ENCODE results near the gene PDE4D.

Gene PDE4D

DNA sequence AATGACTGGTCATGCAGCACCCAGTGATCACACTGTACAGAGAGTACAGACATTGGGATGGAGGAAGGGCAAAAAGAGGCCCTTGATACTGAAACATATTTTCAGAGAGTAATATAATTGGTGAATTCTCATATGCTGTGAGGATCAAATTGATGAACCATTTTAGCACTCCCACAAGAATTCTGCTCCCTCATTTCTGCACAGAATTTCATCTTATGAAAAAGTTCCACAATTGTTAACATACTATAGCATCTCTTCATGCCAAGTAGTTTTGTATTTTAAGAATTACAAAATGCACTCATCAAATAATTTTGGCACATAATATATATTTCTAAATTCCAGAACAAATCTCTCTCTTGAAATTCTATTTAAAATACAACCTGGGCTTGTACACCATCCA, 351.2 kb downstream of the PDE4D start:
- no peak for DNase-seq

DNA sequence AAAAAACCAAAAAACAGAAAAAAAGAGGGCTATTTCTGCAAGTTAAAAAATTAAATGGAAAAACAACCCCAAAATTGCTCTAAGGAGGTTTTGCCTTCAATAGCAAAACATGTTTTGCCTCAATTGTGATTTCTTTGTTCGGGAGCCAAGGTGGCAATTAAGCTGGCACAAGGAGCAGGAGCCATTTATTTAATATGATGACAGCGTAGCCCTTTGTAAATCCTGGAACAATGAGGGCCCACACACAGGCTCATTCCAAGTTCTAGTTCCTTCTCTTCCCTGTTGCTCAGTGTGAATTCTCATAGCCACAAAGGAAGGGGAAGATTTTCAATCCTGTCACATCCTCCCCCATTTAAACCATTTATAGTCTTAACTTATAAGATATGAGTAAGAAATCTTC, 353.2 kb downstream of the PDE4D start:
- peak; percentile 7 for DNase-seq

DNA sequence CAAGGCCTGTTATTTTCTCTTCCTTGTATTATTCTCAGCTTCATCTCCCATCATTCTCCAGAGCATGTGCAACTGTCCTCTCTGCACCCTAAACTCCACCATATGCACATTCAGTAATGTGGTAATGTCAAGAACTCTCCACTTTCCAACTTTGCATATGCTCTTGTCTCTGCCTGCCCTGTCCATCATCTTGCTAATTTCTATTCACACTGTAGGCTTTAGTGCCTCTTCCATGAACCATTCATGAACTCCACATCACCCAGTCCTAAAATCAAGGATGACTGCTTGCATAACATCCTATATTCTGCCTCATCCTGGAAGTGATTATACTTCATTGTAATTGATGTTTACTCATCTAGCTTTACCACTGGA, 354.8 kb downstream of the PDE4D start:
- no peak for DNase-seq

DNA sequence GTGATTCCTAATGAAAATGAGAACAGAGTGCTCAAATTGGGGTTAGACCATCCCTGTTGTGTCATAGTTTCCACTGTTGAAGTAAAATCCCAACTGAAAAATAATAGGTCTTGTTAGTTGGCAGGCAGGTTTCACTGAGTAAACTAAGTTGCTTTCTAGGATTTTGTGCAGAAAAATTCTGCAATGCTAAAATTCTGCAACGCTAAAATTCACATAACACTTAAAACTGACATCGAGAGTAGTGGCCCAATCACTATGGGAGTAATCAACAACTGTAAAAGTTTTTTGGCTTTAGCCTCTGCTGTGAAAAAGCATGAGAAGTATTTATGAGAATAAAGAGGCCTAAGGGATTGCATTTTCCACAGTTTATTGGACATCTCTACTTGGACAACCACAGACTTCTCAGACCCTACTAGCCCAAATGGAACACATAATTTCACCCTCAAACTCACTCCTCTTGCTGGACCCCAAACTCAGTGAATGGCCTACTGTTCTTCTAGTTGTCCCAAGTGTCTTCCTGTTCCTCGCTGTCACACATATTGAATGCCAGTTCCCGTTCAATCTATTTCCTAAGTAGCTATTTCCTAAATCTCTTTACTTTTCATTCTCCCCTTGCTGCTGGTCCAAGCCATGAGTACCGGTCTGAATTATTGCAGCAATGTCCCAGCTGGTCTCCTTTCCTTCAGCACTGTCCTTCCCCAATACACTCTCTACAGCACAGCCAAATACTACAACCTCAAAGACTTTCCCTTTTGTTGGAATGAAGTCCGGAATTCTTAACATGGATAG, 355.4 kb downstream of the PDE4D start:
- DNase-seq = no peak

DNA sequence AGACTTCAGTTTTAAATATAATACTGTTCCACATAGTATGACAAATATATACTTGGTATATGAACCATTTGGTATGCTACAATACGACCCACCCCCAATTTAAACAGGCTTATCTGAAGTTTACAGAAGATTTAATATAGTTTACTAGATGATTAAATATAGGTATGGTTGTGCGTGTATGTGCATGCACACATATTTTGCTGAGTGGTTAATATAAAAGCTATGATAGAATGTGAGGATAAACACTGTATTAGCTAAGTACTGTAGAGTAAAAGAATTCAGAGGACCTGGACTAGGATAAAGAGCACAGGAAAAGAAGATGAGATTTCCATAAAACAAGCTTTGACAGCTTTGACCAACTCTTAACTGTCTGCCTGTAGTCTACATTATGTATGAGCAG, 356.7 kb downstream of the PDE4D start:
- no peak for DNase-seq

DNA sequence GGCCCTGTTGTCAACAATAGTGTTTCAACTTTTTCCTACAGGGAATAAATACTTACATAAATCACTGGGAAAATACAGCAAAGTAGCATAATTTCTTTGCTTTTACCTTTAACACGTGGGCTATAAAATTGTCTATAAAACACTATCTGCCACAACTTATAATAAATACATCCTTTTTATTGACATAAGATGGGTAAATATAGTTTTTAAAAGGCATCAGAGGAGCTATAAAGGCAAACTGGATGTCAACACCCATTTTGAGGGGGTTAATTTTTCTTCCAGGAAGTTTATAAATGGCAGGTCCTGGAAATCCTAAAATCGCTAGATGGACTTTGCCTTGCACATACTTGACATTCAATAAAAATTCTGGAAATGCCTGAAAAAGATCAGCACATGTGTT, 358.0 kb downstream of the PDE4D start:
- DNase-seq = no peak

DNA sequence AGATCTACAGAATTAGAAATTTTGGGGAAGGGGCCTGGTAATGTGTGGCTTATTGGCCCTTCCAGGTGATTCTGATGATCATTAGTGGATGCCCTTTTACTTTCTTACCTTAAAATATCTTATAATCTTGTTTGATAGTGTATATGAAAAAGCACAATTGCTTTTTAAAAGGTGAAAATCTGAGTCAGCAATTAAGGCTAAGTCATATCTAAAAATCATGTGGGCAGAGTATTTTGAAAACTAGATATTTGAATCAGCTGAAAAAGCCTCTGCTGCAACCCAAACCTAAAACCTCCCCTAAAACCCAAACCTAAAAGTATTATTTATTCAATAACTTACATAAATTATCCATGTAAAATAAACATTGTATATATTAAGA, 359.8 kb downstream of the PDE4D start:
- no peak for DNase-seq

DNA sequence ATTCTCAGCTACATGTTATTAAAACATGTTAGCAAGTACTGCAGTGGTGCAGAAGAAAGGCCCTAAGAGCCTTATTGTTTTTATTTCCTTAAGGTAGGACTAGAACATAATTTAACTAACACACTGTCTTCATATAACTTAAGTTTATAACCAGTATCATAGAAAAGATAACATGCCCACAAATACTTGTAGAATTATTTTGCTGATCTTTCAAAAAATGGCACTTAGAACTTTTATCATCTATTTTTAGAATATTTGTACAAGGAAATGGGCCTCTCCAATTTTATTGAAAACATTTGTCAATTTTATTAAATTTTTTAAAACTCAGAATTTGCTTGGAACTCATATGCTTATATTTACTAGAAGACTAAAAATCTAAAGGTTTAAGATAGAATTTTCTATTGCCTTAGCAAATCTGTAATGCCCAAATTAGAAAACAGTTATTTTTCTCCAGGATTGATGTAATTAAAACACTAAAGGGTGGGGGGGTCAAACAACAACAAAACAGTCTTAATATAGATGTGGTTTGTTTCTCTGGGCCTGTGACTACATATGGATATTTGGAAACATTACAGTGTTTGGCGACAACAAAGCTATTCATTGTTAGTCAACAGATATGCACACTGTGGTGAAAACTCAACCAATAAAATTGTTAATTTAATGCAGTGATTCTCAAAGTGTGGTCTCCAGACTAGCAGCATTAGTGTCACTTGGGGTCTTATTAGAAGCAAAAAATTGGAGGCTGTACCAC, 360.4 kb downstream of the PDE4D start:
- no peak for DNase-seq

DNA sequence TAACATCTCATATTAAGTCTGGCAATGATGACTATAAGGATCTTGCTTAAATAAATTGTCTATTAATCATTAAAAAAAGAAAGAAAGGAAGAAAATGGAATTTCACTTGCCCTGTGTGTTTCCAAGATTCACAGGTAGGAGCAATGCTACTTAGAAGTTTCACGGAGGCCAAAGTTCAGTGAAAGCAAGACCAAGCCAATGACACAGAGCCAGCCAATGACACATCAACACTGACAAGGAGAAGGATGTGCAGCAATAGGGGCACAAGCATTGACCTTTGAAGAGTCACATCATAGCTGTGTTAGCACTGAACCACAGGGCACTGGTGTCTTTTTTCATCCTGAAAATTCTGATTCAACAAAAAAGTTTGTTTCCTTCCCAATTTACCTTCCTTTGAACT, 364.3 kb downstream of the PDE4D start:
- no peak for DNase-seq

DNA sequence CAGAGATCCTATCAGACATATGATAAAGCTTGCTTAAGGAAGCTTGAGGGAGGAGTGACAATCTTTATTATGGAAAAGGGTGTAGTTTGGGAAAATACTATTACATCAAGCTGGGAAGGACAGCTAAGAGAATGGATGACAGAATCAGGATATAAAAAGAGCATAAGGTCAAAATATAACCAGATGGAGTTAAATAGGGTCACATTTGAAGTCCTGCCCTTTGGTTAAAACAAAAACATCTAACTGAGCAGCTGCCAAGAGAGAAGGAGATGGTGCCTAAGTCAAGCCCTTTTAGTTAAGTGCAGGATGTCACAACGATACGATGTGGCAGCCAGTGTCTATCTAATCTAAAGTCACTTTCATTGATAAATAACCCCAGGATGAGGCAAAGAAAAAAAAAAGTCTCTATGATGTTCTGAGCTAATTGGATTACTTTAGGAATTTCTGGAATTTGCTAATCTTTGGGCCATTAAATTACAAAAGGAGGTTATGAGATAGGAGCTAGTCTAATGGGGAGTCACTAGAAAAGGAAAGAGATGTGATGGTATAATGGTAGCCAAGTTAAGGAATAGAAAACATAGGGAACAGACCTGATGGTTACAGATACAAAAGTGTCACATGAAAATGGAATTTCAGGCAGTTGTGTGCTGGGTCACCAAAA, 365.2 kb downstream of the PDE4D start:
- no peak for DNase-seq

DNA sequence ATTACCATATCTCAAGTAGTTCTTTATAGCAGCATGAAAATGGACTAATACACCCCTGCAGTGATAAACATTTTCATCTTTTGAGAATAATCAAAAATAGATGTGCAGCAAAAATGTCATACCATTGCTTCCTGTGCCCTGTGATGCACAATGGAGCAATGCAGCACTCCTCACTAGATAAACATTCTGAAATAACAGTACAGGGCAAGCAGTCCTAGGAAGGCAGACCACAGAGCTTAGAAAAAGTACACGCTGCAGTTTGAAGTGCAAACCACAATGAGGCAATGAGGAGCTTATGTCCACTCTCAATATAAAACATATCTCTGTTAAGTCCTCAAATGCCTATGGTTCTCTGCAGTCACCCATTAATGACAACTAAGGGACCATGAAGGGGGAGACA, 367.6 kb downstream of the PDE4D start:
- DNase-seq = no peak

DNA sequence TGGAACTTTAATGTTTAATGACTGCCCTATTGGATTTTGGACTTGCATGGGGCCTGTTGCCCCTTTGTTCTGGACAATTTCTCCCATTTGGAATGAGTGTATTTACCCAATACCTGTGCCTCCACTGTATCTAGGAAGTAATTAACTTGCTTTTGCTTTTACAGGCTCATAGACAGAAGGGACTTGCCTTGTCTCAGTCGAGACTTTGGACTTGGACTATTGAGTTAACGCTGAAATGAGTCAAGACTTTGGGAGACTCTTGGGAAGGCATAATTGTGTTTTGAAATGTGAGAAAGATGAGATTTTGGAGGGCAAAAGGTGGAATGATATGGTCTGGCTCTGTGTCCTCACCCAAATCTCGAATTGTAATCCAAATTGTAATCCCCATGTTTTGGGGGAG, 368.2 kb downstream of the PDE4D start:
- DNase-seq = no peak

DNA sequence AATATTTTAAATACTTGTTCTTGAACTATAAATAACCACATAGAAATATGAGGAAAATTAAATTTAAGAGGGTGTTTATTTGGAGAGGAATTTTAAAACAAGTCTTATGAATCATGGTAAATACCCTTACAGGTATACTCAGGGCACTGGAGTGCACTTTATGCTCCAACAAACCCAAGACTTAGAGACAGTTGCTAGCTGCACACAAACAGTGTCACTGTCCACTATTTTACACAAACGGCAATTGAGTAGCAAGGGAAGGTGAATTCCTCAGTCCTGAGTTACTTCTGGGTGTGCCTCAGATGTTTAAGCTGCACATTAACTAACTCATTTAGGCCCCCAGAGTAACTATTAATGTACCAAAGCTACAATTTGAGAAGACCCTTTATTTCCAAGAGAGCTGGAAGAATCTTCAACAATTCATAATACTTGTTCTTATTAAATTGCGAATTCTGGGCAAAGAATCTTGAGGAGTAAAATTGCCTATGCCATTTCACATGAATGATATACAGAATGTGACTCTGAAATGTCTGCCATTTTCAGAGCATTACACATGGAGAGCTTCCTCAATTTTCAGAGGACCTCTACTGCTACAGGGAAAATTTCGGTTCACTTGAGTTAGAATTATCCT, 371.2 kb downstream of the PDE4D start:
- DNase-seq = no peak

DNA sequence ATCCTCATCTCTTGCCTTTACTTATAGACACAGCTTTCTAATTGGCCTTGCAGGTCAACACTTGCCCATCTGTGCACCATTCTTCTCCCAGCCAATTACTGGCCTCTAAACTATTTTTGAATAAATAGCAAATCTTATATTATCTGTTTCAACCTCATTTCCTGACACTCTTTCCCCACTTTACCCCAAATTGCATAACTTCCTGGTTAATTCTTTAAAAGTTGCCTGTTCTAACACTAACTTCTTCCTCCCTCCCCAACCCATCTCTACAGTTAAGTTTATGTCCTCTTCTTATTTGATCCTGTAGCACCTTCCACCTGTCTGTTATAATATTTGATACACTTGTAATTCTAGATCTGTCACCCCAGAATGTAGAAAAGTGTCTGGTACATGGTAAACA, 372.1 kb downstream of the PDE4D start:
- no peak for DNase-seq

DNA sequence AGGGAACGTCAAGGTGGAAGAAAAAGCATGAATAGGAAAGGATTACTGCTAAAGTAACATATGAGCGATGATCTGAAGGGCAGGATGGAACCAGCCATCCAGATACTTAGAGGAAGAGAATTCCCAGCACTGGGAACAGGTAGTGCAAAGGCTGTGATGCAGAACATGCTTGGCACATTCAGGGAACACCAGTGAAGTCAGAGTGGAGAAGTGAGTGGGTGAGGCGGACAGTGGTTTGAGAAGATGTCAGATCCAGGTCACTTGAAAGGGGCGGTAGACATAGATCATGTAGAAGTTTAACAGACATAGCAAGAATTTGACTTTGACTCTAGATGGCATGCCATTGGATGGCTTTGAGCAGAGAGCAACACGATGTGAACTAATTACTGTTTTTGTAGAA, 374.2 kb downstream of the PDE4D start:
- DNase-seq = no peak

DNA sequence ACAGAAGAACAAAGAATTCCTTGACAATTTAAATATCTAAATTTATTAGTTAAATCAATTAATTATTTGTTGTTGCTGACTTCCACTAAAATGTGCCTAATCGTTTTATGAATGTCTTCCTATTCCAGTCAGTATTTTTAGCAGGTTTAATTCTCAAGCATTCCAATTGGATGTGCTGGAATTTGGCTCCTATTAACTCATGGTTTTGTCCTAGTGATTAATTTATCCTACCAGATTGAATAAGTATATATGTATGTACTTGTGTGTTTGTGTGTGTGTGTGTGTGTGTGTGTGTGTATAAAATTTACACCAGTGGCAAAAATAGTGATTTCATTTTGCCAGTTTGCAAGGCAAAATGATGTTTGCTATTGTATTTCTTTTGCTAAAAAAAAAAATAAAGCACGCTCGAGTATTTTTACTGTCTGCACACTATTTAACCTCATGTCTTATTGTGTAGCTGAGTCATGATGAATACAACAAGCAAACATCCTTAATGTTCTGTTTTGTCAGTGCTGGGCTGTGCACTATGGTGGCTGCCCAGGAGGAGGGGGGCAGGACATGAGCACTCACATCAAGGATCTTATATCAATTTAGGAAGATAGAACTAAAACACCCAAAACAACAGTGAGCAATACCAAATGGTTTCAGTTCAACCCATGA, 375.5 kb downstream of the PDE4D start:
- DNase-seq = no peak

DNA sequence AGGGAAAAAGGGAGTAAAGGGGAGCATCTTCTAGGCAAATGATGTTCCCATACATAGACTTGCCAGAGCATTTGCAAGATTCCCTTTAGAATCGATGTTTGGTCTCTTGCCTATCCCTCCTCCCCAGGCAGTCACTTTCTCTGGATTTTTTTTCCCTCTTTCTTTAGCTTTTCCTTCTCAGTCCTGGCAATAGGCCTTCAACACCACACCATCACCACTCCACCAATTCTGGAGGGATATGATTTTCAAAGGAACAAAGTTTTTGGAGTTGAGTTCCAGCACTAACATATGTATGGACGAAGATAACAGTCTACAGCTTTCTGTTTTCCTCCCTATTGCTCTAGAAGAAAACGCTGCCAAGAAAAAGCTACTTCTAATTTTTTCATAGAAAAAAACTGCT, 377.4 kb downstream of the PDE4D start:
- no peak for DNase-seq

DNA sequence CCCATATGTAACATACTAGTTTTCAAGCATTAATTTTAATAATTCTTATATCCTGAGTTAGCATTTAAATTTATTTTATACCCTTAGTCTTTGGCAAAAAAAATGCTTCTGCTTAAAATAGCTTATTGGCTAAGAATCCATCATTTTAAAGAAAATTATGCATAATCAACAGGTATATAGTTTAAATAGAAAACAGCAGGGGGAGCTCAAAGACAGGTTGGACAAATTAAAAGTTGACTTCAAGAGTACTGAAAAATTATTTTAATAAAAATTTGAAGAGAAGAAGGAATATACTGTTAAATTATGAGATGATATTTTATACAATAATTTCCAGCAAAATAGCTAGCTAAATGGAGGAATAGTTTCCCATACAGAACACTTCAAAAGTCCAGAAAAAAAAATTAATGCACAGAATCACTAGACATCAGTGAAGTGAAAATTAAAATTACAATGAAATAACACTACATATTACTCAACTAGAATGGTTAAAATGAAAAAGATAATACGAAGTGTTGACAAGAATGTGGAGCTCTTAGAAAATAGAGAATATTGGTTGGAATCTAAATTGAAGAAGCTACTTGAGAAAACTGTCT, 387.1 kb downstream of the PDE4D start:
- DNase-seq = peak; percentile 42

DNA sequence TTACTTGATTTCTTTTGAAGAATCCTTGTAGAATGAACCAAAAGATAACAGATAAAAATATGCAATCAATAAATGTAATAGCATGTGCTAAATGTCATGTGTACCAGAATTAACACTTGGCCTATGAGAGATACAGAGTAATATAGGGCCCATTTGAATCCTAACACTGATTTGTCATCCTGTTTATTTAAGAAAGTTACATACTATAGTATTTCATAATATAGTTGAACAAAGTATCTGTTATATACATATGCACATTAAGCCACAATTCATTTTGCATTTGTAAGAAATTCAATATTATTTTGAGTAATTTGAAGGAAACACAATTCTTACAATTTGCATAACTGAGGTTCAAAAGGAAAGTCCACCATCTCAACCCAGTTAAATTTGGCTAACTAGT, 389.5 kb downstream of the PDE4D start:
- DNase-seq = no peak

DNA sequence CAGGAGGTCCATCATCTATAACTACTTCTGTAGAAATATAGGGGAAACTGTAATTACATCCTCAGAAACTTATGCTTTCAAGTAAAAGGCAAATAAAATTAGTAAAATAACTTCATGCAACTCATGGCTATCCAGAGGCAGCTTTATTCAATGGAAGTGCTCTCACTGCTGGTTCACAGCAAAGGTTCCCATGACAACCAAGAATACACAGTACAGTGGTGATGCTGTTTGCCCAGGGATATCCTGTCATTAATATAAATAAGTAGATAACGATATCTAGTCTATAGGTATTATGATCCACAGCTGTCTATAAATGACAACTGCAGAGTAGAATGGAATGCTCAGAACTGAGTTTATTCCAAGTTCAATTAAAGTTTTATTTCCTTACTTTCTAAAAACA, 390.3 kb downstream of the PDE4D start:
- DNase-seq = peak; percentile 13

DNA sequence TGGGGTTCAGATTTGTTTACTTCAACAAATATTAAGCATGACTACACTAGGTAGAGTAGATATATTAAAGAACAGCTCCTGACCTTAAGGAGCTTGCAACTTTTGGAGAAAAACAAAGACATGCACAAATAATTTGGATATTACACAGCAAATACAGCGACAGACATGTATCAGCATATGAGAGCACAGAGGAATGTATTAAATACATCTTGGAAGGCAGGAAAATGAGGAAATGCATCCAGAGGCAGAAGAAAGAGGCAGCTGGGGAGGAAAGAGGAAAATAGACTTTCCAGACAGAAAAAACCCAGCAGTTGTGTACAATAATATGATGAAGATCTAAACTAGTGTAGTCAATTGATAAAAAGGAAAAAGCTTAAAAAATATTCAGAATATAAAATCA, 392.2 kb downstream of the PDE4D start:
- DNase-seq = no peak

DNA sequence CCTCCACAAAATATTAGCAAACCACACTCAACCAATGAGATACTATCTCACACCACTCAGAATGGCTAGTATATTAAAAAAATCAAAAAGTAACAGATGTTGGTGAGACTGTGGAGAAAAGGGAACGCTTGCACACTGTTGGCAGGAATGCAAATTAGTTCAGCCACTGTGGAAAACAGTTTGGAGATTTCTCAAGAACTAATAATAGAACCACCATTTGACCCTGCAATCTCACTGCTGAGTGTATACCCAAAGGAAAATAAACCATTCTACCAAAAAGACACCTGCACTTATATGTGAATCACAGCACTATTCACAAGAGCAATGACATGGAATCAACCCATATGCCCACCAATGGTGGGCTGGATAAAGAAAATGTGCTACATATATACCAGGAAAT, 393.5 kb downstream of the PDE4D start:
- no peak for DNase-seq

DNA sequence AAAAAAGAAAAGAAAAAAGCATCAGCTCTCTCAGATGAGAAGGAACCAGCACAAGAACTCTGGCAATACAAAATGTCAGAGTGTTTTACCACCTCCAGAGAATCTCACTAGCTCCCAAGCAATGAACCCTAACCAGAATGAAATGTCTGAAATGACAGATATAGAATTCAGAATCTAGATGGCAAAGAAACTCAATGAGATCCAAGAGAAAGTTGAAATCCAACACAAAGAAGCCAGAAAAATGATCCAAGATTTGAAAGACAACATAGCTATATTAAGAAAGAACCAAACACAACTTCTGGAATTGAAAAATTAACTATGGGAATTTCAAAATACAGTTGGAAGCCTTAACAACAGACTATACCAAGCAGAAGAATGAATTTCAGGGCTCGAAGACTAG, 396.3 kb downstream of the PDE4D start:
- DNase-seq = no peak

All from NCI-H510A treated with DMSO at 0.1 percent for 48 hours (cell line).